ENCODE data around the gene WNT10A.

The WNT10A gene

GRCh38 chr2:218883491-218884490 is 3.1 kb downstream of the WNT10A start:
- Histone ChIP-seq H3K27me3 (peaks cover 100% of the 10 kb centered on the region), H3K4me1 (ENCODE audit: control insufficient read depth in 1 of 2, insufficient read depth in 1 of 2, low read depth in 1 of 2, low read length in 1 of 2) (peaks cover 0 to 3% of the 10 kb centered on the region in 2 experiments)

GRCh38 chr2:218884519-218884918 is 3.9 kb downstream of the WNT10A start:
- Histone ChIP-seq H3K27me3 (peaks cover 100% of the 10 kb centered on the region), H3K27ac (no peak overlapping the region), H3K9me3 (no peaks in the 10 kb centered on the region), H3K4me3 (ENCODE audit: low read depth in 1 of 2, low read length in 1 of 2) (no peak overlapping the region), H3K36me3 (no peaks in the 10 kb centered on the region), H3K4me1 (ENCODE audit: control insufficient read depth in 1 of 2, insufficient read depth in 1 of 2, low read depth in 1 of 2, low read length in 1 of 2) (peaks cover 0 to 3% of the 10 kb centered on the region in 2 experiments)
- TF ChIP-seq CTCF (IDR thresholded peaks at IDR 0.05), result no peak

More at GRCh38 chr2:218883491-218884490, 3.1 kb downstream of the WNT10A start:
- Histone ChIP-seq H3K36me3 (no peaks in the 10 kb centered on the region), H3K4me3 (ENCODE audit: low read depth in 1 of 2, low read length in 1 of 2) (no peak overlapping the region), H3K27ac (no peak overlapping the region), H3K9me3 (no peaks in the 10 kb centered on the region)
- no peak for TF ChIP-seq CTCF (IDR thresholded peaks at IDR 0.05)

- Histone ChIP-seq H3K27ac (no peak overlapping the region), H3K27me3 (peaks cover 100% of the 10 kb centered on the region)
Measured at GRCh38 chr2:218885981-218886947, 5.6 kb downstream of the WNT10A start.

GRCh38 chr2:218887079-218887478 is 6.4 kb downstream of the WNT10A start:
- no peak overlapping the region for H3K4me3 ChIP-seq (ENCODE audit: low read depth in 1 of 2, low read length in 1 of 2)
- no peaks in the 10 kb centered on the region for H3K36me3 ChIP-seq
- H3K27me3 ChIP-seq, result peaks cover 100% of the 10 kb centered on the region
- no peaks in the 10 kb centered on the region for H3K9me3 ChIP-seq
- H3K4me1 ChIP-seq (ENCODE audit: control insufficient read depth in 1 of 2, insufficient read depth in 1 of 2, low read depth in 1 of 2, low read length in 1 of 2), result no peaks in the 10 kb centered on the region
- no peak overlapping the region for H3K27ac ChIP-seq
- TF ChIP-seq CTCF (IDR thresholded peaks at IDR 0.05), result no peak

More at GRCh38 chr2:218885981-218886947, 5.6 kb downstream of the WNT10A start:
- Histone ChIP-seq H3K9me3 (no peaks in the 10 kb centered on the region), H3K4me1 (ENCODE audit: control insufficient read depth in 1 of 2, insufficient read depth in 1 of 2, low read depth in 1 of 2, low read length in 1 of 2) (no peaks in the 10 kb centered on the region), H3K4me3 (ENCODE audit: low read depth in 1 of 2, low read length in 1 of 2) (no peak overlapping the region), H3K36me3 (no peaks in the 10 kb centered on the region)
- no peak for TF ChIP-seq CTCF (IDR thresholded peaks at IDR 0.05)

GRCh38 chr2:218888341-218888740 is 7.7 kb downstream of the WNT10A start:
- no peak for TF ChIP-seq CTCF (IDR thresholded peaks at IDR 0.05)
- Histone ChIP-seq H3K27me3 (peaks cover 100% of the 10 kb centered on the region), H3K36me3 (no peaks in the 10 kb centered on the region), H3K27ac (no peak overlapping the region), H3K4me3 (ENCODE audit: low read depth in 1 of 2, low read length in 1 of 2) (no peak overlapping the region), H3K4me1 (ENCODE audit: control insufficient read depth in 1 of 2, insufficient read depth in 1 of 2, low read depth in 1 of 2, low read length in 1 of 2) (peaks cover 4 to 7% of the 10 kb centered on the region in 2 experiments), H3K9me3 (no peaks in the 10 kb centered on the region)
